Breast epithelium (tissue), 3 donors: ENCODE data around the gene LIPM.

Experiments
- POLR2AphosphoS5 ChIP-seq, 3 donors: sonication (generic); formaldehyde crosslinking; IDR thresholded peaks; one replicate each; pipeline ENCODE4 v1.6.1; 2017; ENCODE audit warnings: antibody characterized with exemption in 3 of 3
- TF ChIP-seq, protein P1 (sequence below), 3 donors: fragments of 450-650 bp; IDR thresholded peaks; one replicate each; pipeline ENCODE4 v1.5.1; 2016 to 2017; ENCODE audit warnings: antibody characterized with exemption in 3 of 3, mild to moderate bottlenecking in 3 of 3, moderate library complexity in 3 of 3

DNA sequence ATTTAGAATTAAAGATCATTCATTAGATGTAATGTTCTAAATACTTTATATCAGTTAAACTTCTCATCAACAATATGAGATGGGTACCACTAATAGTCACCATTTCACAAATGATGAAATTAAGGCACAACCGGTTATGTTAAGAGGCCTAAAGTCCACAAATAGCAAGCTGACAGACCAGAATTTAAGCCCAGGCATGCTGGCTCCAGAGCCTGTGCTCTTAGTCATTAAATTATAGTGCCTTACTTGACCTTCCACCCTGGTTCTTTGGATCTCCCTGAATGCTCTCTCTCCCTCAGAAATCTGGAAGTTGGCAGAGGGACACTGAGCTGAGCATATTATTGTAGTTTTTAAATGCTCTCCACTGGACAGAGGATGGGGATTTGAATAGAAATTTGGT lies 39.1 kb upstream of the LIPM start:
- TF ChIP-seq, protein P1, sequence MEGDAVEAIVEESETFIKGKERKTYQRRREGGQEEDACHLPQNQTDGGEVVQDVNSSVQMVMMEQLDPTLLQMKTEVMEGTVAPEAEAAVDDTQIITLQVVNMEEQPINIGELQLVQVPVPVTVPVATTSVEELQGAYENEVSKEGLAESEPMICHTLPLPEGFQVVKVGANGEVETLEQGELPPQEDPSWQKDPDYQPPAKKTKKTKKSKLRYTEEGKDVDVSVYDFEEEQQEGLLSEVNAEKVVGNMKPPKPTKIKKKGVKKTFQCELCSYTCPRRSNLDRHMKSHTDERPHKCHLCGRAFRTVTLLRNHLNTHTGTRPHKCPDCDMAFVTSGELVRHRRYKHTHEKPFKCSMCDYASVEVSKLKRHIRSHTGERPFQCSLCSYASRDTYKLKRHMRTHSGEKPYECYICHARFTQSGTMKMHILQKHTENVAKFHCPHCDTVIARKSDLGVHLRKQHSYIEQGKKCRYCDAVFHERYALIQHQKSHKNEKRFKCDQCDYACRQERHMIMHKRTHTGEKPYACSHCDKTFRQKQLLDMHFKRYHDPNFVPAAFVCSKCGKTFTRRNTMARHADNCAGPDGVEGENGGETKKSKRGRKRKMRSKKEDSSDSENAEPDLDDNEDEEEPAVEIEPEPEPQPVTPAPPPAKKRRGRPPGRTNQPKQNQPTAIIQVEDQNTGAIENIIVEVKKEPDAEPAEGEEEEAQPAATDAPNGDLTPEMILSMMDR (IDR thresholded peaks at IDR 0.05): no peak
- TF ChIP-seq POLR2AphosphoS5 (IDR thresholded peaks at IDR 0.05): no peak
